ENCODE data around the gene RPTOR. TPM values are rescaled to one million over a fixed set of nuclear protein-coding genes. Genes with fewer than 3 reads are reported as not detected.

Gene RPTOR
- total RNA-seq, 1 experiment from 2014 or later, result 66.7 TPM

- TF ChIP-seq CTCF (IDR thresholded peaks at IDR 0.05; ENCODE audit: insufficient read depth in 1 of 2, low read depth in 1 of 2, low read length in 1 of 2, severe bottlenecking in 1 of 2, unreplicated experiment in 1 of 2), result no peak
- Mint-ChIP-seq H3K27ac (ENCODE audit: unreplicated experiment) (no peak overlapping the region), H3K4me1 (ENCODE audit: low read depth, unreplicated experiment) (no peaks in the 10 kb centered on the region), H3K27me3 (ENCODE audit: insufficient read depth, unreplicated experiment) (no peaks in the 10 kb centered on the region), H3K36me3 (ENCODE audit: insufficient read depth, unreplicated experiment) (peaks cover 46% of the 10 kb centered on the region), H3K4me3 (ENCODE audit: unreplicated experiment) (no peak overlapping the region), H3K9me3 (ENCODE audit: unreplicated experiment) (no peaks in the 10 kb centered on the region)
- no peaks in the 10 kb centered on the region for H3K4me1 ChIP-seq
- intact Hi-C loops (cut with micrococcal nuclease; ENCODE audit: unreplicated experiment), result no loop called here
- no peak for DNase-seq
- no peaks in the 10 kb centered on the region for H3K9me3 ChIP-seq
- POLR2A ChIA-PET, result no interaction called here
- no peak overlapping the region for H3K4me3 ChIP-seq (ENCODE audit: low read depth, low read length)
- CTCF ChIA-PET, result no interaction called here
- peaks cover 1% of the 10 kb centered on the region; the same call in 1 of the 2 replicates for H3K36me3 ChIP-seq (ENCODE audit: control insufficient read depth, insufficient read depth, low read length)
- no TSS peak for BruUV-seq (replicated peaks)
- H3K27me3 ChIP-seq (replicated peaks; ENCODE audit: control insufficient read depth, insufficient read depth, low read length), result no peaks in the 10 kb centered on the region
These were observed 339.4 kb downstream of the RPTOR start for GRCh38 chr17:80883831-80884735.

GRCh38 chr17:80884811-80885210 lies 340.2 kb downstream of the RPTOR start:
- Mint-ChIP-seq H3K9me3 (ENCODE audit: unreplicated experiment) (no peaks in the 10 kb centered on the region), H3K36me3 (ENCODE audit: insufficient read depth, unreplicated experiment) (peaks cover 49% of the 10 kb centered on the region), H3K27me3 (ENCODE audit: insufficient read depth, unreplicated experiment) (no peaks in the 10 kb centered on the region), H3K4me3 (ENCODE audit: unreplicated experiment) (no peak overlapping the region), H3K27ac (ENCODE audit: unreplicated experiment) (no peak overlapping the region), H3K4me1 (ENCODE audit: low read depth, unreplicated experiment) (no peaks in the 10 kb centered on the region)
- Histone ChIP-seq H3K27me3 (replicated peaks; ENCODE audit: control insufficient read depth, insufficient read depth, low read length) (no peaks in the 10 kb centered on the region), H3K4me3 (ENCODE audit: low read depth, low read length) (no peak overlapping the region), H3K9me3 (no peaks in the 10 kb centered on the region), H3K4me1 (no peaks in the 10 kb centered on the region), H3K36me3 (ENCODE audit: control insufficient read depth, insufficient read depth, low read length) (peaks cover 1% of the 10 kb centered on the region; the same call in 1 of the 2 replicates)
- intact Hi-C loops (cut with micrococcal nuclease; ENCODE audit: unreplicated experiment), result no loop called here
- ChIA-PET POLR2A (no interaction called here), CTCF (no interaction called here)
- BruUV-seq (replicated peaks), result no TSS peak
- no peak for DNase-seq
- no peak for TF ChIP-seq CTCF (IDR thresholded peaks at IDR 0.05; ENCODE audit: insufficient read depth in 1 of 2, low read depth in 1 of 2, low read length in 1 of 2, severe bottlenecking in 1 of 2, unreplicated experiment in 1 of 2)

- Mint-ChIP-seq H3K4me1 (ENCODE audit: low read depth, unreplicated experiment) (no peaks in the 10 kb centered on the region), H3K9me3 (ENCODE audit: unreplicated experiment) (no peaks in the 10 kb centered on the region), H3K36me3 (ENCODE audit: insufficient read depth, unreplicated experiment) (peaks cover 38% of the 10 kb centered on the region), H3K27me3 (ENCODE audit: insufficient read depth, unreplicated experiment) (no peaks in the 10 kb centered on the region), H3K4me3 (ENCODE audit: unreplicated experiment) (no peak overlapping the region), H3K27ac (ENCODE audit: unreplicated experiment) (no peak overlapping the region)
- Histone ChIP-seq H3K36me3 (ENCODE audit: control insufficient read depth, insufficient read depth, low read length) (peaks cover 1% of the 10 kb centered on the region; the same call in 1 of the 2 replicates), H3K27me3 (replicated peaks; ENCODE audit: control insufficient read depth, insufficient read depth, low read length) (no peaks in the 10 kb centered on the region), H3K4me1 (no peaks in the 10 kb centered on the region), H3K4me3 (ENCODE audit: low read depth, low read length) (no peak overlapping the region), H3K9me3 (no peaks in the 10 kb centered on the region)
- no peak for TF ChIP-seq CTCF (IDR thresholded peaks at IDR 0.05; ENCODE audit: insufficient read depth in 1 of 2, low read depth in 1 of 2, low read length in 1 of 2, severe bottlenecking in 1 of 2, unreplicated experiment in 1 of 2)
- ChIA-PET CTCF (no interaction called here), POLR2A (no interaction called here)
- DNase-seq, result no peak
- intact Hi-C loops (cut with micrococcal nuclease; ENCODE audit: unreplicated experiment), result no loop called here
- no TSS peak for BruUV-seq (replicated peaks)
These were observed 341.4 kb downstream of the RPTOR start for GRCh38 chr17:80885947-80886582.
